Skeletal muscle tissue (tissue), 4 donors: Measurements from ENCODE around the gene ANO1. TPM values are rescaled to one million over a fixed set of nuclear protein-coding genes. Genes with fewer than 3 reads are reported as not detected.
A peak's percentile ranks its signal among the peaks of the same experiment; 100 is the strongest.

Source experiments
- H3K27ac ChIP-seq: one replicate; pipeline ENCODE4 v1.7.0; 2013; ENCODE audit warnings: mild to moderate bottlenecking, low read depth, low read length, inconsistent platforms
- H3K27me3 ChIP-seq, 3 donors: one replicate each; pipeline ENCODE4 v1.7.0; 2013; ENCODE audit warnings: low read length in 3 of 3; ENCODE audit not compliant: control insufficient read depth in 3 of 3, insufficient read depth in 3 of 3
- H3K36me3 ChIP-seq, 3 donors: one replicate each; pipeline ENCODE4 v1.7.0; 2013; ENCODE audit warnings: low read length in 3 of 3; ENCODE audit not compliant: control insufficient read depth in 3 of 3, insufficient read depth in 3 of 3
- H3K4me1 ChIP-seq, 3 donors: one replicate each; pipeline ENCODE4 v1.7.0; 2013; ENCODE audit warnings: low read length in 3 of 3, mild to moderate bottlenecking in 3 of 3; ENCODE audit not compliant: control insufficient read depth in 3 of 3, insufficient read depth in 3 of 3
- H3K4me3 ChIP-seq, 3 donors: one replicate each; pipeline ENCODE4 v1.7.0; 2013; ENCODE audit warnings: low read length in 3 of 3
- H3K9ac ChIP-seq, 3 donors: one replicate each; pipeline ENCODE4 v1.7.0; 2013; ENCODE audit warnings: low read length in 3 of 3, mild to moderate bottlenecking in 3 of 3, moderate library complexity in 2 of 3, low read depth in 1 of 3
- H3K9me3 ChIP-seq, 3 donors: one replicate each; pipeline ENCODE4 v1.7.0; 2013; ENCODE audit warnings: low read length in 3 of 3; ENCODE audit not compliant: control insufficient read depth in 3 of 3
- total RNA-seq: library from RNA; depleted of rRNA; stranded (reverse); fragments of >200 nt; gene quantifications from one replicate; pipeline ENCODE4 v1.2.3, GENCODE V29; 2014
- donor health status: Osteomylitis.

The ANO1 gene
- total RNA-seq, 1 donor from 2014 or later: 1.6 TPM

GRCh38 chr11:70104961-70105360, 26.8 kb downstream of the ANO1 start:
- Histone ChIP-seq H3K4me1 (peaks cover 13 to 61% (median 29%) of the 10 kb centered on the region in 3 donors), H3K4me3 (no peak overlapping the region), H3K36me3 (no peaks in the 10 kb centered on the region), H3K27ac (peak overlapping the region; percentile 44), H3K27me3 (peaks cover 0 to 12% (median 7%) of the 10 kb centered on the region in 3 donors), H3K9ac (no peak overlapping the region), H3K9me3 (no peaks in the 10 kb centered on the region)

- Histone ChIP-seq H3K27ac (peak overlapping the region; percentile 69), H3K4me1 (peaks cover 10 to 57% (median 30%) of the 10 kb centered on the region in 3 donors), H3K4me3 (no peak overlapping the region), H3K9me3 (no peaks in the 10 kb centered on the region), H3K36me3 (no peaks in the 10 kb centered on the region), H3K9ac (no peak overlapping the region), H3K27me3 (peaks cover 0 to 12% (median 7%) of the 10 kb centered on the region in 3 donors)
These were observed 27.2 kb downstream of the ANO1 start for GRCh38 chr11:70105369-70105754.

GRCh38 chr11:70105755-70106571, 27.8 kb downstream of the ANO1 start:
- Histone ChIP-seq H3K27ac (peak overlapping the region; percentile 69), H3K4me3 (no peak overlapping the region), H3K4me1 (peaks cover 8 to 56% (median 35%) of the 10 kb centered on the region in 3 donors), H3K9ac (peak overlapping the region in 1 of 3 donors; percentile 45), H3K36me3 (no peaks in the 10 kb centered on the region), H3K9me3 (no peaks in the 10 kb centered on the region), H3K27me3 (peaks cover 0 to 12% (median 10%) of the 10 kb centered on the region in 3 donors)

GRCh38 chr11:70106757-70107156, 28.6 kb downstream of the ANO1 start:
- Histone ChIP-seq H3K36me3 (no peaks in the 10 kb centered on the region), H3K4me3 (no peak overlapping the region), H3K27ac (peak overlapping the region; percentile 69), H3K9me3 (no peaks in the 10 kb centered on the region), H3K4me1 (peaks cover 9 to 64% (median 43%) of the 10 kb centered on the region in 3 donors), H3K27me3 (peaks cover 0 to 12% (median 10%) of the 10 kb centered on the region in 3 donors), H3K9ac (no peak overlapping the region)

GRCh38 chr11:70107191-70107590, 29.1 kb downstream of the ANO1 start:
- Histone ChIP-seq H3K36me3 (no peaks in the 10 kb centered on the region), H3K9me3 (no peaks in the 10 kb centered on the region), H3K9ac (no peak overlapping the region), H3K4me1 (peaks cover 14 to 69% (median 47%) of the 10 kb centered on the region in 3 donors), H3K4me3 (no peak overlapping the region), H3K27ac (peak overlapping the region; percentile 69), H3K27me3 (peaks cover 0 to 12% (median 7%) of the 10 kb centered on the region in 3 donors)

GRCh38 chr11:70107756-70108155, 29.6 kb downstream of the ANO1 start:
- Histone ChIP-seq H3K27ac (peak overlapping the region; percentile 44), H3K36me3 (no peaks in the 10 kb centered on the region), H3K9me3 (no peaks in the 10 kb centered on the region), H3K27me3 (peaks cover 0 to 12% (median 6%) of the 10 kb centered on the region in 3 donors), H3K4me1 (peaks cover 17 to 74% (median 52%) of the 10 kb centered on the region in 3 donors), H3K9ac (peak overlapping the region in 1 of 3 donors; percentile 8), H3K4me3 (no peak overlapping the region)

GRCh38 chr11:70108250-70108649, 30.1 kb downstream of the ANO1 start:
- H3K9me3 ChIP-seq: no peaks in the 10 kb centered on the region
- H3K27me3 ChIP-seq: peaks cover 0 to 12% (median 6%) of the 10 kb centered on the region in 3 donors
- H3K27ac ChIP-seq: peak overlapping the region; percentile 44
- H3K36me3 ChIP-seq: no peaks in the 10 kb centered on the region
- H3K9ac ChIP-seq: no peak overlapping the region
- H3K4me3 ChIP-seq: no peak overlapping the region
- peaks cover 17 to 78% (median 53%) of the 10 kb centered on the region in 3 donors for H3K4me1 ChIP-seq

- Histone ChIP-seq H3K4me1 (peaks cover 19 to 78% (median 57%) of the 10 kb centered on the region in 3 donors), H3K27ac (peak overlapping the region; percentile 44), H3K9me3 (no peaks in the 10 kb centered on the region)
These were observed 30.9 kb downstream of the ANO1 start for GRCh38 chr11:70109006-70109405.

GRCh38 chr11:70109903-70110302, 31.8 kb downstream of the ANO1 start:
- H3K9me3 ChIP-seq: no peaks in the 10 kb centered on the region
- H3K4me1 ChIP-seq: peaks cover 21 to 70% (median 57%) of the 10 kb centered on the region in 3 donors
- H3K4me3 ChIP-seq: no peak overlapping the region
- H3K9ac ChIP-seq: no peak overlapping the region
- no peak overlapping the region for H3K27ac ChIP-seq
- H3K27me3 ChIP-seq: peaks cover 0 to 9% (median 5%) of the 10 kb centered on the region in 3 donors
- H3K36me3 ChIP-seq: no peaks in the 10 kb centered on the region

More at GRCh38 chr11:70109006-70109405, 30.9 kb downstream of the ANO1 start:
- Histone ChIP-seq H3K9ac (no peak overlapping the region), H3K36me3 (no peaks in the 10 kb centered on the region), H3K27me3 (peaks cover 0 to 12% (median 6%) of the 10 kb centered on the region in 3 donors), H3K4me3 (no peak overlapping the region)

GRCh38 chr11:70110538-70111055, 32.5 kb downstream of the ANO1 start:
- H3K27ac ChIP-seq: peak overlapping the region; percentile 87
- peaks cover 0 to 8% (median 5%) of the 10 kb centered on the region in 3 donors for H3K27me3 ChIP-seq
- no peaks in the 10 kb centered on the region for H3K36me3 ChIP-seq
- peak overlapping the region in 2 of 3 donors; percentile 40 to 53 for H3K9ac ChIP-seq
- H3K9me3 ChIP-seq: no peaks in the 10 kb centered on the region
- H3K4me1 ChIP-seq: peaks cover 21 to 65% (median 55%) of the 10 kb centered on the region in 3 donors
- H3K4me3 ChIP-seq: no peak overlapping the region
